Gastroesophageal sphincter (tissue), 3 donors: ENCODE measurements around the gene ARHGEF10L.

Experiments
- EP300 ChIP-seq: sonication (generic); formaldehyde crosslinking; IDR thresholded peaks from one replicate; pipeline ENCODE4 v1.6.1; 2017; ENCODE audit warnings: antibody characterized with exemption, mild to moderate bottlenecking
- POLR2A ChIP-seq, 2 donors: fragments of 450-650 bp; IDR thresholded peaks; one replicate each; pipeline ENCODE4 v1.6.1; 2017; ENCODE audit warnings: antibody characterized with exemption in 2 of 2, mild to moderate bottlenecking in 2 of 2, moderate library complexity in 1 of 2
- POLR2AphosphoS5 ChIP-seq: sonication (generic); formaldehyde crosslinking; IDR thresholded peaks from one replicate; pipeline ENCODE4 v1.6.1; 2017; ENCODE audit warnings: antibody characterized with exemption
- TF ChIP-seq, protein P1 (sequence below), 4 experiments: fragments of 200-600 bp in 2 of 4; fragments of 450-650 bp in 2 of 4; sonication (generic) in 1 of 4; IDR thresholded peaks; one replicate each; pipeline ENCODE4 v1.5.1; 2017 to 2019; ENCODE audit warnings: antibody characterized with exemption in 4 of 4, mild to moderate bottlenecking in 2 of 4, moderate library complexity in 2 of 4

DNA sequence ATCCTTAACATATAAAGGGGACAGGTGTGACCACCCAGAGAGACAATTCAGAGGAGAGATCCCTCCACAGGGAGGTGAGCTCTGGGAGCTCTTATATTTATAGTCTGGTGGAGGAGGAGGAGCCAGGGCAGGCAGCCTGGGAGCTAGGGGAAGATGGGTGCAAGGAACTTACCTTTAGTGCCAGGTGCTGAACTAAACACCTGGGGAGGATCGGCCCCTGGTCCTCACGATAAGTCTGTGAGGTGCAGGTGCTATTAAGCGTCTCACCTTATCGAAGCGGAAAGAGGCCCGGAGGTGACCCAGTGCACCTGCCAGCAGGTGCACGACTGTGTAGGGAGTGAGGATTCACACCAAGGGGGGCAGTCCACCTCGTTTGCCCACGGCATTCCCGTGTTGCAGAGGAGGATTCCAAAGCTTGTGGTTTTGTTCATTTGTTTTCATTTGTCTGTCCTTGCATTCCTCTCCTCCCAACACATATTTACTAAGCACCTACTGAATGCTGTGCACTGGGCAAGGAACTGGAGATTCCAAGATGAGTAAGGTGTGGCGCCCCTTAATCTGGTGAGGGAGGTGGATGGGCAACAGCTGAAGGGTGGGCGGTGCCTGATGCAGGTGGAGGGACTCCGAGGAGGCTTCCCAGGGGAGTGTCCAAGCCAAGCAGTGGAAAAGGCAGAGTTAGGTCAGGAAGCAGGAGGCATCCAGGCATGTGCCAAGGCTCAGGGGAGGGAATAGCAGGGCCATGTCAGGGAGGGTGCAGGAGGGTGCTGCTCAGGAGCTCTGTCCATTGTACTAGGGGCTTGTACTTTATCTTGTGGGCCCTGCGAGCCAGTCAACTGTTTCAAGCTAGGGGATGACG, 11.5 kb downstream of the ARHGEF10L start:
- TF ChIP-seq POLR2A (IDR thresholded peaks at IDR 0.05) (no peak), EP300 (no peak), POLR2AphosphoS5 (no peak)
- TF ChIP-seq, protein P1, sequence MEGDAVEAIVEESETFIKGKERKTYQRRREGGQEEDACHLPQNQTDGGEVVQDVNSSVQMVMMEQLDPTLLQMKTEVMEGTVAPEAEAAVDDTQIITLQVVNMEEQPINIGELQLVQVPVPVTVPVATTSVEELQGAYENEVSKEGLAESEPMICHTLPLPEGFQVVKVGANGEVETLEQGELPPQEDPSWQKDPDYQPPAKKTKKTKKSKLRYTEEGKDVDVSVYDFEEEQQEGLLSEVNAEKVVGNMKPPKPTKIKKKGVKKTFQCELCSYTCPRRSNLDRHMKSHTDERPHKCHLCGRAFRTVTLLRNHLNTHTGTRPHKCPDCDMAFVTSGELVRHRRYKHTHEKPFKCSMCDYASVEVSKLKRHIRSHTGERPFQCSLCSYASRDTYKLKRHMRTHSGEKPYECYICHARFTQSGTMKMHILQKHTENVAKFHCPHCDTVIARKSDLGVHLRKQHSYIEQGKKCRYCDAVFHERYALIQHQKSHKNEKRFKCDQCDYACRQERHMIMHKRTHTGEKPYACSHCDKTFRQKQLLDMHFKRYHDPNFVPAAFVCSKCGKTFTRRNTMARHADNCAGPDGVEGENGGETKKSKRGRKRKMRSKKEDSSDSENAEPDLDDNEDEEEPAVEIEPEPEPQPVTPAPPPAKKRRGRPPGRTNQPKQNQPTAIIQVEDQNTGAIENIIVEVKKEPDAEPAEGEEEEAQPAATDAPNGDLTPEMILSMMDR (IDR thresholded peaks at IDR 0.05) = no peak
